ENCODE measurements around the gene SOWAHA. TPM values are rescaled to one million over a fixed set of nuclear protein-coding genes. Genes with fewer than 3 reads are reported as not detected.

Gene SOWAHA
- total and polyA plus RNA-seq, 11 donors = 0.03 to 0.50 (median 0.24) TPM; not detected in 6

DNA sequence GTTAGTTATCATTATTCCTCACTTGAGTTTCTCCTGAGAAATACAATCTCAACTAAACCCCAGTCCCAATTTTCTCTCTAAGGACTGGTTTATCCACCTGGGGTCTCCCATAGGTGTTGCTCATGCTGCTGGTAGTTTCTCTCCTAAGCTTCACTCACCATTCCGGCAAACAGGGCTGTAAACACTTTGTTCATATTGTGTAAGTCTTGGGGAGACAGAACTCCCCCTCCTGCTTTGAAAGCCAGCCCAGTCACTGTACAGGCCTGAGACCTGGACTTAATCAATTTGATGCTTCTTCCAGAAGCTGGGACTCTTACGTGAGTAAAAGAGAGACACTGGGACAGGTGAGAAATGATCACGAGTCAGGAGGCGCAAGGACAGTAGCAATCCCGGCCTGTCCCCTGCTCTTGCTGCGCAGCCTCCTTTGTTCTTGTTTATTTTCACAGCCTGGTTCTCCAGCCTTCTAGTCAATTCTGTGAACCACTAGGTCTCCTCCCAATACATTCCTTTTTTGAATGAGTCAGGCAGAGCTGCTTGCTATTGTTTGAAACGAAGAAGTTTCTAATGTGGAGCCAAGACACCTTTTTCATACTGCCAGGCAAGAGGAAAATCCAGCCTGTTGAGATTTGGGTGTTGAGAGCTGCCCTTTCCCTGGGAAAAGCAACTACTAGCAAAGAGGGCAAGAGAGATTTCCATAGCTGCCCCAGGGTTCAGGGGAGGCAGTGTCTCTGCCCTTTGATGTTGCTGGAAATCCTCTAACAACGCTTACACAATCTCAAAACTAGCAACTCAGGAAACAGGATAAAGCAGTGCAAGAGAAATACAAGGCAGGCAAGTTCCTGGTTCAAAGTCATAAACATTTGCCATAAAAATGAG is 26.6 kb downstream of the SOWAHA start:
- intact Hi-C loops (cut with DNase I) = no loop called here
- Histone ChIP-seq H3K9me3 (no peaks in the 10 kb centered on the region), H3K4me1 (peaks cover 0 to 25% (median 0%) of the 10 kb centered on the region in 12 donors), H3K27me3 (no peaks in the 10 kb centered on the region), H3K4me3 (no peak overlapping the region), H3K27ac (peak overlapping the region in 10 of 12 donors; percentile 32 to 76 (median 58)), H3K36me3 (no peaks in the 10 kb centered on the region)
- TF ChIP-seq, protein P1, sequence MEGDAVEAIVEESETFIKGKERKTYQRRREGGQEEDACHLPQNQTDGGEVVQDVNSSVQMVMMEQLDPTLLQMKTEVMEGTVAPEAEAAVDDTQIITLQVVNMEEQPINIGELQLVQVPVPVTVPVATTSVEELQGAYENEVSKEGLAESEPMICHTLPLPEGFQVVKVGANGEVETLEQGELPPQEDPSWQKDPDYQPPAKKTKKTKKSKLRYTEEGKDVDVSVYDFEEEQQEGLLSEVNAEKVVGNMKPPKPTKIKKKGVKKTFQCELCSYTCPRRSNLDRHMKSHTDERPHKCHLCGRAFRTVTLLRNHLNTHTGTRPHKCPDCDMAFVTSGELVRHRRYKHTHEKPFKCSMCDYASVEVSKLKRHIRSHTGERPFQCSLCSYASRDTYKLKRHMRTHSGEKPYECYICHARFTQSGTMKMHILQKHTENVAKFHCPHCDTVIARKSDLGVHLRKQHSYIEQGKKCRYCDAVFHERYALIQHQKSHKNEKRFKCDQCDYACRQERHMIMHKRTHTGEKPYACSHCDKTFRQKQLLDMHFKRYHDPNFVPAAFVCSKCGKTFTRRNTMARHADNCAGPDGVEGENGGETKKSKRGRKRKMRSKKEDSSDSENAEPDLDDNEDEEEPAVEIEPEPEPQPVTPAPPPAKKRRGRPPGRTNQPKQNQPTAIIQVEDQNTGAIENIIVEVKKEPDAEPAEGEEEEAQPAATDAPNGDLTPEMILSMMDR (IDR thresholded peaks at IDR 0.05) = no peak
- TF ChIP-seq POLR2A (IDR thresholded peaks at IDR 0.05) = no peak
- WGBS, 4 donors = 76 to 82% (median 78%) methylated on average over 8 of the region's 8 CpGs
- DNase-seq (no peak), ATAC-seq (peak in 3 of 4 donors; percentile 20 to 53 (median 26))

GRCh38 chr5:132840313-132840712 is 27.2 kb downstream of the SOWAHA start:
- DNase-seq (no peak), ATAC-seq (peak in 1 of 4 donors; percentile 30)
- Histone ChIP-seq H3K4me1 (peaks cover 0 to 25% (median 0%) of the 10 kb centered on the region in 12 donors), H3K36me3 (no peaks in the 10 kb centered on the region), H3K4me3 (no peak overlapping the region), H3K27ac (peak overlapping the region in 9 of 12 donors; percentile 32 to 76 (median 62)), H3K27me3 (no peaks in the 10 kb centered on the region), H3K9me3 (no peaks in the 10 kb centered on the region)
- TF ChIP-seq, protein P1 (IDR thresholded peaks at IDR 0.05) = no peak
- TF ChIP-seq POLR2A (IDR thresholded peaks at IDR 0.05) = no peak
- intact Hi-C loops (cut with DNase I) = no loop called here
- 66 to 81% (median 73%) methylated on average over 3 of the region's 3 CpGs for WGBS, 4 donors

GRCh38 chr5:132840896-132841295 is 27.8 kb downstream of the SOWAHA start:
- Histone ChIP-seq H3K9me3 (no peaks in the 10 kb centered on the region), H3K4me1 (peaks cover 0 to 25% (median 0%) of the 10 kb centered on the region in 12 donors), H3K27me3 (no peaks in the 10 kb centered on the region), H3K27ac (peak overlapping the region in 5 of 12 donors; percentile 44 to 76 (median 72)), H3K4me3 (no peak overlapping the region), H3K36me3 (no peaks in the 10 kb centered on the region)
- WGBS, 4 donors = 70 to 75% (median 72%) methylated on average over 1 of the region's 1 CpG
- DNase-seq (no peak), ATAC-seq (no peak)
- intact Hi-C loops (cut with DNase I) = no loop called here
- TF ChIP-seq POLR2A (IDR thresholded peaks at IDR 0.05) = no peak
- TF ChIP-seq, protein P1 (IDR thresholded peaks at IDR 0.05) = no peak

DNA sequence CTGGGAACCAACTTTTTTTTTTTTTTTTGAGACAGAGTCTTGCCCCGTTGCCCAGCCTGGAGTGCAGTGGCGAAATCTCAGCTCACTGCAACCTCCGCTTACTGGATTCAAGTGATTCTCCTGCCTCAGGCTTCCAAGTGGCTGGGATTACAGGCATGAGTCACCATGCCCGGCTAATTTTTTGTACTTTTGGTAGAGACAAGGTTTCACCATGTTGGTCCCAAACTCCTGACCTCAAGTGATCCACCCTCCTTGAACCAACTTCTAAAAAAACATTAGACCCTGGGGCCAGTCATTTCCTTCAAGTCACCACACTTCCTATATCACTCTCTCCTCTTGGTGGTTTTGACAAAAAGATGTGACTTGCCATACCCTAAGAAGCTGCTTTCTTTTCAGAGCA is 28.2 kb downstream of the SOWAHA start:
- no peak overlapping the region for H3K27ac ChIP-seq
- no peak for ATAC-seq
- no peaks in the 10 kb centered on the region for H3K9me3 ChIP-seq
- H3K36me3 ChIP-seq = no peaks in the 10 kb centered on the region
- H3K4me3 ChIP-seq = no peak overlapping the region
- 94 to 95% (median 94%) methylated on average over 4 of the region's 4 CpGs for WGBS, 4 donors
- peaks cover 0 to 25% (median 0%) of the 10 kb centered on the region in 12 donors for H3K4me1 ChIP-seq
- intact Hi-C loops (cut with DNase I) = no loop called here
- TF ChIP-seq, protein P1 (IDR thresholded peaks at IDR 0.05) = no peak
- TF ChIP-seq POLR2A (IDR thresholded peaks at IDR 0.05) = no peak
- no peaks in the 10 kb centered on the region for H3K27me3 ChIP-seq
- DNase-seq = no peak

Data from heart left ventricle (tissue), 16 donors.